ENCODE measurements around the gene MBTPS1. TPM values are rescaled to one million over a fixed set of nuclear protein-coding genes. Genes with fewer than 3 reads are reported as not detected.
A peak's percentile ranks its signal among the peaks of the same experiment; 100 is the strongest.

MBTPS1 gene
- total and polyA plus RNA-seq, 3 experiments from 2014 or later = 38.3 to 64.7 (median 45.0) TPM

- peak in 1 of 5 donors; percentile 23 for DNase-seq
- Histone ChIP-seq H3K27ac (ENCODE audit: low read depth, low read length) (no peak overlapping the region), H3K4me3 (ENCODE audit: low read length) (no peak overlapping the region), H3K36me3 (ENCODE audit: insufficient read depth, low read length) (no peaks in the 10 kb centered on the region), H3K27me3 (ENCODE audit: insufficient read depth, low read length, poor library complexity, severe bottlenecking) (no peaks in the 10 kb centered on the region), H3K4me1 (ENCODE audit: insufficient read depth, low read length) (peaks cover 23% of the 10 kb centered on the region), H3K9me3 (ENCODE audit: low read length) (no peaks in the 10 kb centered on the region)
- peak overlapping the region in 1 of 7 donors; percentile 20 for H3K4me3 Mint-ChIP-seq
- peaks cover 0 to 5% (median 0%) of the 10 kb centered on the region in 3 donors for H3K36me3 Mint-ChIP-seq
- peaks cover 27 to 48% (median 47%) of the 10 kb centered on the region in 3 donors for H3K4me1 Mint-ChIP-seq
- CTCF ChIA-PET = interaction anchor here (1.2 kb wide), 1 partner anchor 46 kb away, joined by 3 read pairs; the partner anchor contains the start of gene TAF1C
- no peak overlapping the region for H3K27ac Mint-ChIP-seq
- H3K9me3 Mint-ChIP-seq = no peaks in the 10 kb centered on the region
- POLR2A ChIA-PET = no interaction called here
- H3K27me3 Mint-ChIP-seq = no peaks in the 10 kb centered on the region
These were observed 24.5 kb upstream of the MBTPS1 start for GRCh38 chr16:84141143-84141670.

- Mint-ChIP-seq H3K27ac (peak overlapping the region in 4 of 8 donors; percentile 8 to 51 (median 24)), H3K36me3 (peaks cover 0 to 7% (median 2%) of the 10 kb centered on the region in 3 donors), H3K9me3 (no peaks in the 10 kb centered on the region), H3K4me1 (peaks cover 29 to 52% (median 48%) of the 10 kb centered on the region in 3 donors), H3K4me3 (no peak overlapping the region), H3K27me3 (no peaks in the 10 kb centered on the region)
- no peaks in the 10 kb centered on the region for H3K9me3 ChIP-seq (ENCODE audit: low read length)
- no peak for DNase-seq
- H3K4me1 ChIP-seq (ENCODE audit: insufficient read depth, low read length) = peaks cover 19% of the 10 kb centered on the region
- POLR2A ChIA-PET = no interaction called here
- no peaks in the 10 kb centered on the region for H3K36me3 ChIP-seq (ENCODE audit: insufficient read depth, low read length)
- H3K4me3 ChIP-seq (ENCODE audit: low read length) = no peak overlapping the region
- no peaks in the 10 kb centered on the region for H3K27me3 ChIP-seq (ENCODE audit: insufficient read depth, low read length, poor library complexity, severe bottlenecking)
- H3K27ac ChIP-seq (ENCODE audit: low read depth, low read length) = peak overlapping the region; percentile 69
- CTCF ChIA-PET = interaction anchor here (2.7 kb wide), 1 partner anchor 23 kb away, joined by 12 read pairs; the partner anchor contains the start of gene MBTPS1
These were observed 23.0 kb upstream of the MBTPS1 start for GRCh38 chr16:84139628-84140258.

DNA sequence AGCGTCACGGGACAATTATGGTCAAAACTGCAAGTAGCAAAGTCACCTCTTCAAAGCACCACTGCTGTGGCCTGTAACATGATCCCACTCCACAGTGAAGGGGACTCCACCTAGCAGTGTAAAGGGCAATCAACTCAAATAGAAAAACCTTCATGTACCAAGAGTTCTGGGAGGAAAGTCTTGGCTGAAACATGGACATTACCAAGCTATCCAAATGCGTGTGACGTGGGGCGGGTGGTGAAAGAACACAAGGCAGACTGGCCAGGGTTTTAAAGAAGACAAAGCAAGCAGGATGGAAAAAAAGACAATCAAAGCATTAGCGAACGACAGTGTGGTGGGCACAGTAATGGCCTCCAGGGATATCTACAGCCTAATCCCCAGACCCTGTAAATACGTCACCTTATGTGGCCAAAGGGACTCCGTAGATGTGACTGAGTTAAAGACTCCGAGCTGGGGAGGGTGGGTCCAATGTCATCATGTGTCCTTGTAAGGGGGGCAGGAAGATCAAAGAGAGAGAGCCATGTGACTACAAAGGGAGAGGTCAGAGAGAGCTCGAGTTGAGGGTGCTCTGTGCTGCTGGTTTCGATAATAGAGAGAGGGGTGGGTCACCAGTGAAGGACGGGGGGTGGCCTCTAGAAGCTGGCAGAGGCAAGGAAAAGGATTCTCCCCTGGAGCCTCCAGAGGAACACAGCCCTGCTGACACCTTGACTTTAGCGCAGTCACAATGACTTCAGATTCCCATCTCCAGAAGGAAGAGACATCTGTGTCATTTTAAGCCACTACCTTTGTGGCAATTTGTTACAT lies 22.3 kb upstream of the MBTPS1 start:
- Mint-ChIP-seq H3K27ac (peak overlapping the region in 5 of 8 donors; percentile 11 to 91 (median 38)), H3K36me3 (peaks cover 0 to 3% (median 2%) of the 10 kb centered on the region in 3 donors), H3K4me1 (peaks cover 25 to 47% (median 43%) of the 10 kb centered on the region in 3 donors), H3K27me3 (no peaks in the 10 kb centered on the region), H3K4me3 (peak overlapping the region in 3 of 7 donors; percentile 7 to 35 (median 30)), H3K9me3 (no peaks in the 10 kb centered on the region)
- Histone ChIP-seq H3K27ac (ENCODE audit: low read depth, low read length) (peak overlapping the region; percentile 69), H3K36me3 (ENCODE audit: insufficient read depth, low read length) (no peaks in the 10 kb centered on the region), H3K27me3 (ENCODE audit: insufficient read depth, low read length, poor library complexity, severe bottlenecking) (no peaks in the 10 kb centered on the region), H3K9me3 (ENCODE audit: low read length) (no peaks in the 10 kb centered on the region), H3K4me3 (ENCODE audit: low read length) (no peak overlapping the region), H3K4me1 (ENCODE audit: insufficient read depth, low read length) (peaks cover 17% of the 10 kb centered on the region)
- ChIA-PET CTCF (interaction anchor here (2.7 kb wide), 1 partner anchor 23 kb away, joined by 12 read pairs; the partner anchor contains the start of gene MBTPS1), POLR2A (no interaction called here)
- peak in 2 of 5 donors; percentile 10 to 15 for DNase-seq

DNA sequence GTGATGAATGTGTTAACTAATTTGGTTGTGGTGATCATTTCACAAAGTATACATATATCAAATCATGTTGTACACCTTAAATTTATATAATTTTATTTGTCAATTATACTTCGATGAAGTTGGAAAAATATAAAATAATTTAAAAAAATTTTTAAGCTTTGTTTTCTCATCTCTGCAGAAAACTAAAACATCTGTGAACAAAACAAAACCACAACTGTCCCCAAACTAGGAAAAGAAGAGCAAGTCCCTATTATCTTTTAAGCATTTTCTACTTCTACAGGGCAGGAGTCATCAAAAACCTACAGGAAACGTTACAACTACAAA lies 21.7 kb upstream of the MBTPS1 start:
- peaks cover 22 to 44% (median 40%) of the 10 kb centered on the region in 3 donors for H3K4me1 Mint-ChIP-seq
- DNase-seq = no peak
- peaks cover 0 to 5% (median 2%) of the 10 kb centered on the region in 3 donors for H3K36me3 Mint-ChIP-seq
- Histone ChIP-seq H3K27me3 (ENCODE audit: insufficient read depth, low read length, poor library complexity, severe bottlenecking) (no peaks in the 10 kb centered on the region), H3K36me3 (ENCODE audit: insufficient read depth, low read length) (no peaks in the 10 kb centered on the region), H3K27ac (ENCODE audit: low read depth, low read length) (peak overlapping the region; percentile 69), H3K4me3 (ENCODE audit: low read length) (no peak overlapping the region), H3K4me1 (ENCODE audit: insufficient read depth, low read length) (peaks cover 11% of the 10 kb centered on the region), H3K9me3 (ENCODE audit: low read length) (no peaks in the 10 kb centered on the region)
- peak overlapping the region in 3 of 8 donors; percentile 16 to 71 (median 42) for H3K27ac Mint-ChIP-seq
- CTCF ChIA-PET = interaction anchor here (1.3 to 2.7 kb wide), 2 partner anchors 22 to 72 kb away, joined by 3 to 12 read pairs; partner anchors contain the start of gene MBTPS1
- POLR2A ChIA-PET = no interaction called here
- no peaks in the 10 kb centered on the region for H3K27me3 Mint-ChIP-seq
- no peaks in the 10 kb centered on the region for H3K9me3 Mint-ChIP-seq
- peak overlapping the region in 2 of 7 donors; percentile 30 to 35 for H3K4me3 Mint-ChIP-seq

- POLR2A ChIA-PET = no interaction called here
- Mint-ChIP-seq H3K9me3 (no peaks in the 10 kb centered on the region), H3K27ac (no peak overlapping the region), H3K4me3 (no peak overlapping the region), H3K27me3 (no peaks in the 10 kb centered on the region), H3K4me1 (peaks cover 20 to 39% (median 34%) of the 10 kb centered on the region in 3 donors), H3K36me3 (peaks cover 0 to 5% (median 2%) of the 10 kb centered on the region in 3 donors)
- no peaks in the 10 kb centered on the region for H3K9me3 ChIP-seq (ENCODE audit: low read length)
- H3K4me1 ChIP-seq (ENCODE audit: insufficient read depth, low read length) = peaks cover 8% of the 10 kb centered on the region
- CTCF ChIA-PET = interaction anchor here (1.3 to 2.7 kb wide), 2 partner anchors 21 to 72 kb away, joined by 3 to 12 read pairs; partner anchors contain the start of gene MBTPS1
- no peaks in the 10 kb centered on the region for H3K36me3 ChIP-seq (ENCODE audit: insufficient read depth, low read length)
- peak overlapping the region; percentile 69 for H3K27ac ChIP-seq (ENCODE audit: low read depth, low read length)
- H3K4me3 ChIP-seq (ENCODE audit: low read length) = no peak overlapping the region
- no peaks in the 10 kb centered on the region for H3K27me3 ChIP-seq (ENCODE audit: insufficient read depth, low read length, poor library complexity, severe bottlenecking)
- DNase-seq = no peak
These were observed 21.1 kb upstream of the MBTPS1 start for GRCh38 chr16:84137769-84138357.

GRCh38 chr16:84137287-84137686 lies 20.5 kb upstream of the MBTPS1 start:
- Histone ChIP-seq H3K27ac (ENCODE audit: low read depth, low read length) (peak overlapping the region; percentile 69), H3K4me1 (ENCODE audit: insufficient read depth, low read length) (peaks cover 8% of the 10 kb centered on the region), H3K27me3 (ENCODE audit: insufficient read depth, low read length, poor library complexity, severe bottlenecking) (no peaks in the 10 kb centered on the region), H3K36me3 (ENCODE audit: insufficient read depth, low read length) (no peaks in the 10 kb centered on the region), H3K4me3 (ENCODE audit: low read length) (no peak overlapping the region), H3K9me3 (ENCODE audit: low read length) (no peaks in the 10 kb centered on the region)
- peaks cover 0 to 9% (median 2%) of the 10 kb centered on the region in 3 donors for H3K36me3 Mint-ChIP-seq
- no peak for DNase-seq
- no peaks in the 10 kb centered on the region for H3K9me3 Mint-ChIP-seq
- peaks cover 20 to 39% (median 31%) of the 10 kb centered on the region in 3 donors for H3K4me1 Mint-ChIP-seq
- POLR2A ChIA-PET = no interaction called here
- no peaks in the 10 kb centered on the region for H3K27me3 Mint-ChIP-seq
- CTCF ChIA-PET = interaction anchor here (1.3 to 2.7 kb wide), 2 partner anchors 21 to 71 kb away, joined by 3 to 12 read pairs; partner anchors contain the start of gene MBTPS1
- H3K27ac Mint-ChIP-seq = no peak overlapping the region
- no peak overlapping the region for H3K4me3 Mint-ChIP-seq

GRCh38 chr16:84136331-84137125 lies 19.8 kb upstream of the MBTPS1 start:
- ChIA-PET POLR2A (no interaction called here), CTCF (interaction anchor here (1.0 kb wide), 2 partner anchors 20 to 51 kb away, joined by 3 read pairs; partner anchors contain the start of genes MBTPS1 and TAF1C)
- no peaks in the 10 kb centered on the region for H3K9me3 Mint-ChIP-seq
- DNase-seq = no peak
- Histone ChIP-seq H3K27ac (ENCODE audit: low read depth, low read length) (no peak overlapping the region), H3K4me1 (ENCODE audit: insufficient read depth, low read length) (peaks cover 8% of the 10 kb centered on the region), H3K27me3 (ENCODE audit: insufficient read depth, low read length, poor library complexity, severe bottlenecking) (no peaks in the 10 kb centered on the region), H3K9me3 (ENCODE audit: low read length) (no peaks in the 10 kb centered on the region), H3K36me3 (ENCODE audit: insufficient read depth, low read length) (no peaks in the 10 kb centered on the region), H3K4me3 (ENCODE audit: low read length) (no peak overlapping the region)
- no peak overlapping the region for H3K27ac Mint-ChIP-seq
- peaks cover 16 to 37% (median 24%) of the 10 kb centered on the region in 3 donors for H3K4me1 Mint-ChIP-seq
- peak overlapping the region in 1 of 7 donors; percentile 40 for H3K4me3 Mint-ChIP-seq
- H3K27me3 Mint-ChIP-seq = no peaks in the 10 kb centered on the region
- peaks cover 0 to 11% (median 2%) of the 10 kb centered on the region in 3 donors for H3K36me3 Mint-ChIP-seq

Measured in CD8-positive, alpha-beta memory T cell (primary cell).